Smooth muscle cell (in vitro differentiated cells): ENCODE results near the gene TMTC2. TPM values are rescaled to one million over a fixed set of nuclear protein-coding genes. Genes with fewer than 3 reads are reported as not detected.

ENCODE experiments used
- DNase-seq: peaks from one replicate; lab custom pipeline; 2025; ENCODE audit not compliant: unreplicated experiment; lab: John Stamatoyannopoulos, UW
- H2AFZ ChIP-seq: fragments of 200-600 bp; sonication (generic); 2 replicates; pipeline ENCODE4 v1.6.0; 2016; ENCODE audit warnings: antibody characterized with exemption, low read depth, mild to moderate bottlenecking
- H3F3A ChIP-seq: fragments of 200-600 bp; sonication (generic); 2 replicates; pipeline ENCODE4 v1.6.0; 2017; ENCODE audit warnings: antibody characterized with exemption, low read depth
- H3K27ac ChIP-seq: fragments of 200-600 bp; sonication (generic); 2 replicates; pipeline ENCODE4 v1.5.1; 2016; ENCODE audit warnings: low read depth, mild to moderate bottlenecking
- H3K27me3 ChIP-seq: fragments of 200-600 bp; sonication (generic); 2 replicates; pipeline ENCODE4 v1.6.1; 2016; ENCODE audit warnings: low read depth, mild to moderate bottlenecking
- H3K36me3 ChIP-seq: fragments of 200-600 bp; sonication (generic); 2 replicates; pipeline ENCODE4 v1.5.1; 2016; ENCODE audit warnings: low read depth
- H3K4me1 ChIP-seq: fragments of 200-600 bp; sonication (generic); 2 replicates; pipeline ENCODE4 v1.5.1; 2016; ENCODE audit warnings: low read depth
- H3K4me2 ChIP-seq: fragments of 200-600 bp; sonication (generic); 2 replicates; pipeline ENCODE4 v1.6.0; 2016; ENCODE audit warnings: mild to moderate bottlenecking
- H3K4me3 ChIP-seq: fragments of 200-600 bp; sonication (generic); 2 replicates; pipeline ENCODE4 v1.5.1; 2016; ENCODE audit warnings: mild to moderate bottlenecking
- H3K79me2 ChIP-seq: fragments of 200-600 bp; sonication (generic); 2 replicates; pipeline ENCODE4 v1.6.0; 2016; ENCODE audit warnings: low read depth, mild to moderate bottlenecking
- H3K9ac ChIP-seq: fragments of 200-600 bp; sonication (generic); 2 replicates; pipeline ENCODE4 v1.6.0; 2016; ENCODE audit warnings: low read depth
- H3K9me3 ChIP-seq: fragments of 200-600 bp; sonication (generic); replicated peaks from 2 replicates; pipeline ENCODE4 v1.5.1; 2016; ENCODE audit warnings: low read depth
- H4K20me1 ChIP-seq: fragments of 200-600 bp; sonication (generic); 2 replicates; pipeline ENCODE4 v1.6.0; 2016; ENCODE audit warnings: low read depth
- WGBS: methylation state at CpG from one replicate; pipeline ENCODE4 v1.1.7; 2016; ENCODE audit warnings: low lambda C conversion rate; 5-methylcytosine and 5-hydroxymethylcytosine counted together
- polyA plus RNA-seq: library from polyadenylated mRNA; unstranded; fragments of >200 nt; fragmentation: Nextera tagmentation; extraction: Ambion mirVana; gene quantifications from 2 replicates; pipeline ENCODE4 v1.2.1, GENCODE V29; 2016
- total RNA-seq: library from RNA; depleted of rRNA; stranded (reverse); fragments of >200 nt; gene quantifications from 2 replicates; pipeline ENCODE4 v1.2.3, GENCODE V29; 2014
- TF ChIP-seq, protein P1 (sequence below): fragments of 200-600 bp; sonication (generic); IDR thresholded peaks from 2 replicates; pipeline ENCODE4 v1.5.1; 2017; ENCODE audit warnings: borderline replicate concordance, mild to moderate bottlenecking, antibody characterized with exemption; ENCODE audit not compliant: insufficient read depth, poor library complexity, severe bottlenecking

TMTC2 gene
- total and polyA plus RNA-seq, 2 experiments from 2014 or later: 0.71 to 10.6 TPM

DNA sequence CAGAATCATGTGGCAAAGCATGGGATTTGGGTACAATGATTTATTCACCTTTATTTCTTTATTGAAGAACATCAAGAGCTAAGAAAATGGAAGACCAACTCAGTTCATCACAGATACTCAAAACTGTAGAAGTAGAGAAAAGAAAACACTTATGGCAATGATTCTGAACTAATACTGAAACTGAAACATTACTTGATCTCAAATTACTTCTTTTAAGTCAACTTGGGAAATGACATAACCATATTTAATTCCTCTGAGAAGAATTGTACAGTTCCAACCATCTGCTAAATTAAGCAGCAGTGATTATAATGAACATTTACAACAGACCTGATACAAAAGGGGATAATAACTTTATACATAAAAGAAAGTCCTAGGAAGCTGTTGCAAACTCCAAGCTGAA lies 466.5 kb downstream of the TMTC2 start:
- TF ChIP-seq, protein P1, sequence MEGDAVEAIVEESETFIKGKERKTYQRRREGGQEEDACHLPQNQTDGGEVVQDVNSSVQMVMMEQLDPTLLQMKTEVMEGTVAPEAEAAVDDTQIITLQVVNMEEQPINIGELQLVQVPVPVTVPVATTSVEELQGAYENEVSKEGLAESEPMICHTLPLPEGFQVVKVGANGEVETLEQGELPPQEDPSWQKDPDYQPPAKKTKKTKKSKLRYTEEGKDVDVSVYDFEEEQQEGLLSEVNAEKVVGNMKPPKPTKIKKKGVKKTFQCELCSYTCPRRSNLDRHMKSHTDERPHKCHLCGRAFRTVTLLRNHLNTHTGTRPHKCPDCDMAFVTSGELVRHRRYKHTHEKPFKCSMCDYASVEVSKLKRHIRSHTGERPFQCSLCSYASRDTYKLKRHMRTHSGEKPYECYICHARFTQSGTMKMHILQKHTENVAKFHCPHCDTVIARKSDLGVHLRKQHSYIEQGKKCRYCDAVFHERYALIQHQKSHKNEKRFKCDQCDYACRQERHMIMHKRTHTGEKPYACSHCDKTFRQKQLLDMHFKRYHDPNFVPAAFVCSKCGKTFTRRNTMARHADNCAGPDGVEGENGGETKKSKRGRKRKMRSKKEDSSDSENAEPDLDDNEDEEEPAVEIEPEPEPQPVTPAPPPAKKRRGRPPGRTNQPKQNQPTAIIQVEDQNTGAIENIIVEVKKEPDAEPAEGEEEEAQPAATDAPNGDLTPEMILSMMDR: no peak
- H3K27me3 ChIP-seq: no peaks in the 10 kb centered on the region
- no peaks in the 10 kb centered on the region for H4K20me1 ChIP-seq
- no peak for DNase-seq
- H3K9ac ChIP-seq: no peak overlapping the region
- no peak overlapping the region for H3K4me3 ChIP-seq
- H3K4me1 ChIP-seq: no peaks in the 10 kb centered on the region
- H3K27ac ChIP-seq: no peak overlapping the region
- no peaks in the 10 kb centered on the region for H3F3A ChIP-seq
- no peak overlapping the region for H2AFZ ChIP-seq
- no peaks in the 10 kb centered on the region for H3K79me2 ChIP-seq
- no peak overlapping the region for H3K4me2 ChIP-seq
- H3K36me3 ChIP-seq: no peaks in the 10 kb centered on the region
- no peaks in the 10 kb centered on the region for H3K9me3 ChIP-seq

DNA sequence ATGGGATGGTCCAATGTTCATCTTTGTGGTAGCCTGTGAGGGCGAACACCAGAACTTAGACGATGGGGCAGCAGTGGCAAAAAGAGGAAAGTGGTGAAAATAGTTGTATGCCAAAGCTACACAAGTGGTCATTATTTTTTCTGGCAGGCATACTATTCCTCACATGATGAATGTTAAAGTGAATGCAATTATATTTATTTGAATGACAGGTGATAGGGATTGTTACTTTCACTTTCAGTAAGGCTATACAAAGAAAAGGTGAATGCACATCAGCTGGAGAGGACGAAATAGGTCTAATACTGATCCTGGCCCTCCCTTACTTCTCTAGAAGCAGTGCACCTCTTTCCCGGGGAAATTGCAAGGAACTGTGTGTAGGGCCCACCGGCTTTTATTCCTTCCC lies 470.1 kb downstream of the TMTC2 start:
- WGBS: 93% methylated on average over 5 of the region's 5 CpGs

DNA sequence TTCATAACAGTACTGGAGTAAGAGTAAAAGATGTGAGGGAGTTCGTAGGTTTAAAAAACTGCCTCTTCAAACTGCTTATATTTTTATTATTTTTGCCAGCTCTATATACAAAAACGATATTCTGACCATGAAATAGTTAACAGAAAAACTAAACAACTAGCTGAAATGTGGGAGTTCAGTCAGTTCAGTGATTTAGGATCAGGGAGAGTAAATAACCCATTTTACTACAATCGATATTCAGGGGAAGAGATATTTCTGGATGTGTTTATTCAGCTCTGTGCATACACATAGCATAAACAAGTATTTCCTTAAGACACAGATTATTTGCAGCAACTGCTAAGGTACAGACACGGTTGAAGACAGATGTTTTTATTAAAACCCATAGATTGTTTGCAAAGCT lies 470.9 kb downstream of the TMTC2 start:
- TF ChIP-seq, protein P1: no peak
- Histone ChIP-seq H3K79me2 (no peaks in the 10 kb centered on the region), H3K9me3 (no peaks in the 10 kb centered on the region), H3K36me3 (no peaks in the 10 kb centered on the region), H4K20me1 (no peaks in the 10 kb centered on the region), H3K27me3 (no peaks in the 10 kb centered on the region), H3K4me3 (no peak overlapping the region), H3K4me2 (no peak overlapping the region), H2AFZ (no peak overlapping the region), H3K27ac (no peak overlapping the region), H3F3A (no peaks in the 10 kb centered on the region), H3K4me1 (no peaks in the 10 kb centered on the region), H3K9ac (no peak overlapping the region)
- no peak for DNase-seq
- WGBS: 78% methylated on average over 4 of the region's 4 CpGs

More for the DNA sequence above, 470.1 kb downstream of the TMTC2 start:
- no peaks in the 10 kb centered on the region for H4K20me1 ChIP-seq
- no peaks in the 10 kb centered on the region for H3K9me3 ChIP-seq
- no peak overlapping the region for H3K9ac ChIP-seq
- no peak overlapping the region for H3K4me2 ChIP-seq
- H3K4me3 ChIP-seq: no peak overlapping the region
- H3K27me3 ChIP-seq: no peaks in the 10 kb centered on the region
- TF ChIP-seq, protein P1: no peak
- H3K27ac ChIP-seq: no peak overlapping the region
- no peak for DNase-seq
- H3K79me2 ChIP-seq: no peaks in the 10 kb centered on the region
- H3K4me1 ChIP-seq: no peaks in the 10 kb centered on the region
- H3K36me3 ChIP-seq: no peaks in the 10 kb centered on the region
- no peak overlapping the region for H2AFZ ChIP-seq
- no peaks in the 10 kb centered on the region for H3F3A ChIP-seq

DNA sequence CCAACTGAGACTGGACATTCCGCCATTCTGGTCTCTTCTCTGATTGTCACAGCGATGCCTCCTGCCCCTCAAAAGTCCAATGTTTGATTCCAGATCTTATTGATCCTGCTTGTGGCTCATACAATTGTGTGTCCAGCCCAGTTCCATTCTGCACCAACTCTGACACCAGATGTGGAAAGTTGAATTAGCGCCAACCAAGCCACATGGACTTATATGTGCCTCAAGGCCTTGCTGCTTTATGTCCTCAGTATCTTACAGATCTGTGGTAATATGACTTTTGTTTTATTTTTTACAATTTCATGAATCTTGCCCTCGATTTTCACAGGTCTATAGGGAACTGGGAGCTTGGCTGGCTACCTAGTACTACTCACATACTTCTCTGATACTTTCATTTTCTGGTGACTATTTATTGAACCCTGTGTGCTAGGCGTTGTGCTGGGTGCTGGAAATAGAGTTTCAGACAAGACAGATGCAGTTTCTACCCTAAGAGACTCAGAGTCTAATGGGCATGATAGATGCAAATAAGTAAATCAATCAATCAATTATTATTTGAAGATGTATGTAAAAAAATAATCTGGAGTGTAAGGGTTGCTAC lies 472.0 kb downstream of the TMTC2 start:
- no peaks in the 10 kb centered on the region for H3K27me3 ChIP-seq
- H4K20me1 ChIP-seq: no peaks in the 10 kb centered on the region
- H3F3A ChIP-seq: no peaks in the 10 kb centered on the region
- WGBS: 89% methylated on average over 5 of the region's 5 CpGs
- no peaks in the 10 kb centered on the region for H3K4me1 ChIP-seq
- no peak overlapping the region for H3K4me2 ChIP-seq
- H3K27ac ChIP-seq: no peak overlapping the region
- H3K79me2 ChIP-seq: no peaks in the 10 kb centered on the region
- no peak overlapping the region for H2AFZ ChIP-seq
- no peak for DNase-seq
- H3K36me3 ChIP-seq: no peaks in the 10 kb centered on the region
- H3K4me3 ChIP-seq: no peak overlapping the region
- no peak overlapping the region for H3K9ac ChIP-seq
- H3K9me3 ChIP-seq: no peaks in the 10 kb centered on the region
- TF ChIP-seq, protein P1: no peak
